OCI-LY7 (cell line): Measurements from ENCODE around the gene SAA4. TPM values are rescaled to one million over a fixed set of nuclear protein-coding genes. Genes with fewer than 3 reads are reported as not detected.

Experiments
- BruUV-seq: library from RNA; stranded (reverse); fragments of 400-500 nt; replicated peaks from 2 replicates; lab custom pipeline; 2021; lab: Mats Ljungman, UMichigan
- CTCF ChIA-PET: fragments of 300-600 bp; sonication (Branson Sonifier 250); formaldehyde crosslinking; loops from one replicate; lab custom pipeline; 2022; ENCODE audit warnings: antibody characterized with exemption; ENCODE audit not compliant: unreplicated experiment; lab: Charles Lee
- POLR2A ChIA-PET: fragments of 300-600 bp; sonication (Branson Sonifier 250); formaldehyde crosslinking; loops from one replicate; lab custom pipeline; 2022; ENCODE audit warnings: antibody characterized with exemption; lab: Charles Lee
- DNase-seq: peaks from one replicate; pipeline ENCODE4 v3.0.0-alpha.2; 2015; ENCODE audit warnings: low spot score
- H2AFZ ChIP-seq: fragments of 200-600 bp; sonication (generic), shearing (Covaris generic); 2 replicates; pipeline ENCODE4 v1.6.1; 2014; ENCODE audit warnings: mild to moderate bottlenecking, antibody characterized with exemption, low read length, moderate library complexity
- H3K27ac ChIP-seq: fragments of 200-600 bp; sonication (generic); 2 replicates; pipeline ENCODE4 v1.5.1; 2014; ENCODE audit warnings: mixed run types, low read depth, mild to moderate bottlenecking, moderate library complexity, low read length, inconsistent platforms; ENCODE audit not compliant: poor library complexity, severe bottlenecking
- H3K36me3 ChIP-seq: fragments of 200-600 bp; sonication (generic); 2 replicates; pipeline ENCODE4 v1.6.1; 2014; ENCODE audit warnings: mild to moderate bottlenecking, antibody characterized with exemption, low read length, moderate library complexity, mixed read lengths; ENCODE audit not compliant: insufficient read depth
- H3K4me1 ChIP-seq: fragments of 200-600 bp; sonication (generic); 2 replicates; pipeline ENCODE4 v1.5.1; 2014; ENCODE audit warnings: mild to moderate bottlenecking, low read length; ENCODE audit not compliant: insufficient read depth, poor library complexity, severe bottlenecking
- H3K4me2 ChIP-seq: fragments of 200-600 bp; sonication (generic); 2 replicates; pipeline ENCODE4 v1.6.1; 2014; ENCODE audit warnings: mild to moderate bottlenecking, low read length
- H3K4me3 ChIP-seq: fragments of 200-600 bp; sonication (generic); 2 replicates; pipeline ENCODE4 v1.5.1; 2014; ENCODE audit warnings: mild to moderate bottlenecking, low read depth, low read length; ENCODE audit not compliant: poor library complexity, severe bottlenecking
- H3K79me2 ChIP-seq: fragments of 200-600 bp; sonication (generic); 2 replicates; pipeline ENCODE4 v1.6.1; 2016; ENCODE audit warnings: low read depth, mild to moderate bottlenecking, low read length, moderate library complexity, mixed read lengths; ENCODE audit not compliant: insufficient read depth
- H3K9me2 ChIP-seq: fragments of 200-600 bp; sonication (generic); 2 replicates; pipeline ENCODE4 v1.6.1; 2016; ENCODE audit warnings: mild to moderate bottlenecking, low read length, mixed read lengths; ENCODE audit not compliant: insufficient read depth
- H3K9me3 ChIP-seq: fragments of 200-600 bp; sonication (generic); 2 replicates; pipeline ENCODE4 v1.6.1; 2014; ENCODE audit warnings: mild to moderate bottlenecking, mixed run types, low read length, mixed read lengths
- H4K20me1 ChIP-seq: fragments of 200-600 bp; sonication (generic); 2 replicates; pipeline ENCODE4 v1.6.1; 2014; ENCODE audit warnings: mild to moderate bottlenecking, antibody characterized with exemption, low read length, moderate library complexity, mixed read lengths; ENCODE audit not compliant: insufficient read depth
- EZH2phosphoT487 ChIP-seq: fragments of 200-600 bp; sonication (generic); IDR thresholded peaks from 2 replicates; pipeline ENCODE4 v1.6.1; 2018; ENCODE audit warnings: low read depth, borderline replicate concordance, mild to moderate bottlenecking, mixed run types, antibody characterized with exemption, low read length, moderate library complexity, mixed read lengths
- intact Hi-C: fragments of 100-400 bp; cut with micrococcal nuclease; formaldehyde crosslinking; loops from one replicate; pipeline ENCODE4 v1.10.0; 2022; ENCODE audit not compliant: unreplicated experiment
- small RNA-seq: library from RNA; depleted of rRNA; stranded (forward); fragments of <200 nt; gene quantifications from one replicate; pipeline ENCODE3, GENCODE V24; 2014
- total RNA-seq, 2 experiments: library from RNA; depleted of rRNA in 1 of 2; stranded (reverse); fragments of >200 nt in 1 of 2; shearing (Covaris generic) in 1 of 2; gene quantifications; 2 replicates each; pipeline ENCODE4 v1.2.3, GENCODE V29; 2014 to 2022
- TF ChIP-seq, protein P1 (sequence below): fragments of 200-600 bp; sonication (generic); conservative IDR thresholded peaks from 2 replicates; pipeline ENCODE4 v1.5.1; 2014; ENCODE audit warnings: mild to moderate bottlenecking, antibody characterized with exemption, low read length, moderate library complexity, mixed read lengths

SAA4 gene
- total RNA-seq, 2 experiments from 2014 or later: not detected

DNA sequence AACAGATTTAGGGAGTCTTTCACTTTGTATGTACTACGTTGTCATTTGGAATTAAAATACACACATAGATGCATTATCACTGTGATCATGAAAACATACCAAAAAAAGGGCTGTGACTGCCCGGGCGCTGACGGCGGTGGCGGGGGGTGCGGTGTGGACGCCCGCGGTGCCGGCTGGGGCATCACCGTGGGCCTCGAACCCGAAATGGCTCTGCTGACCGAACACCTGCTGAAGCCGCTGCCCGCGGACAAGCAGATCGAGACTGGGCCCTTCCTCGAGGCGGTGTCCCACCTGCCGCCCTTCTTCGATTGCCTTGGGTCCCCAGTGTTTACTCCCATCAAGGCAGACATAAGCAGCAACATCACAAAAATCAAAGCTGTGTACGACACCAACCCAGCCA is 47.8 kb downstream of the SAA4 start:
- BruUV-seq: no TSS peak
- CTCF ChIA-PET: no interaction called here
- no peaks in the 10 kb centered on the region for H3K9me3 ChIP-seq

More for the DNA sequence above, 47.8 kb downstream of the SAA4 start:
- no peaks in the 10 kb centered on the region for H3K79me2 ChIP-seq
- TF ChIP-seq, protein P1, sequence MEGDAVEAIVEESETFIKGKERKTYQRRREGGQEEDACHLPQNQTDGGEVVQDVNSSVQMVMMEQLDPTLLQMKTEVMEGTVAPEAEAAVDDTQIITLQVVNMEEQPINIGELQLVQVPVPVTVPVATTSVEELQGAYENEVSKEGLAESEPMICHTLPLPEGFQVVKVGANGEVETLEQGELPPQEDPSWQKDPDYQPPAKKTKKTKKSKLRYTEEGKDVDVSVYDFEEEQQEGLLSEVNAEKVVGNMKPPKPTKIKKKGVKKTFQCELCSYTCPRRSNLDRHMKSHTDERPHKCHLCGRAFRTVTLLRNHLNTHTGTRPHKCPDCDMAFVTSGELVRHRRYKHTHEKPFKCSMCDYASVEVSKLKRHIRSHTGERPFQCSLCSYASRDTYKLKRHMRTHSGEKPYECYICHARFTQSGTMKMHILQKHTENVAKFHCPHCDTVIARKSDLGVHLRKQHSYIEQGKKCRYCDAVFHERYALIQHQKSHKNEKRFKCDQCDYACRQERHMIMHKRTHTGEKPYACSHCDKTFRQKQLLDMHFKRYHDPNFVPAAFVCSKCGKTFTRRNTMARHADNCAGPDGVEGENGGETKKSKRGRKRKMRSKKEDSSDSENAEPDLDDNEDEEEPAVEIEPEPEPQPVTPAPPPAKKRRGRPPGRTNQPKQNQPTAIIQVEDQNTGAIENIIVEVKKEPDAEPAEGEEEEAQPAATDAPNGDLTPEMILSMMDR: no peak
- no peak for TF ChIP-seq EZH2phosphoT487
- peaks cover 7% of the 10 kb centered on the region for H3K4me1 ChIP-seq
- intact Hi-C loops: no loop called here
- H3K27ac ChIP-seq: no peak overlapping the region
- H2AFZ ChIP-seq: no peak overlapping the region
- no peak overlapping the region for H3K4me2 ChIP-seq
- POLR2A ChIA-PET: interaction anchor here (0.6 to 0.8 kb wide), 3 partner anchors 9 to 171 kb away, joined by 3 to 4 read pairs (median 3); no protein-coding TSS in a partner anchor
- no peaks in the 10 kb centered on the region for H3K9me2 ChIP-seq
- DNase-seq: no peak
- no peak overlapping the region for H3K4me3 ChIP-seq
- H4K20me1 ChIP-seq: no peaks in the 10 kb centered on the region
- no peaks in the 10 kb centered on the region for H3K36me3 ChIP-seq

Small RNAs within 50 kb of the gene (small RNA-seq; reads per million reads assigned to genes)
- gene RNA5SP333: not detected
- not detected for gene RNA5SP334

Other genes starting within 250 kb of the SAA4 start
- 35.4 and 47.1 TPM in 2 replicates for gene SERGEF, start 223.8 kb downstream of the SAA4 start, total RNA-seq (2014; rRNA removed; shearing (Covaris generic))
- gene SERGEF, start 223.8 kb downstream of the SAA4 start, total RNA-seq (2022): 42.2 and 43.8 TPM in 2 replicates
- gene TPH1, start 190.5 kb downstream of the SAA4 start, total RNA-seq (2014; rRNA removed; shearing (Covaris generic)): 0.19 and 0.44 TPM in 2 replicates
- 0.23 and 0.39 TPM in 2 replicates for gene TPH1, start 190.5 kb downstream of the SAA4 start, total RNA-seq (2022)
- 32.2 and 40.0 TPM in 2 replicates for gene SAAL1, start 130.7 kb downstream of the SAA4 start, total RNA-seq (2014; rRNA removed; shearing (Covaris generic))
- 46.4 and 52.3 TPM in 2 replicates for gene SAAL1, start 130.7 kb downstream of the SAA4 start, total RNA-seq (2022)
- not detected in 2 replicates for gene MRGPRX3, start 104.2 kb downstream of the SAA4 start, total RNA-seq (2014; rRNA removed; shearing (Covaris generic))
- gene MRGPRX3, start 104.2 kb downstream of the SAA4 start, total RNA-seq (2022): not detected in 2 replicates
- not detected in 2 replicates for gene MRGPRX4, start 64.0 kb downstream of the SAA4 start, total RNA-seq (2014; rRNA removed; shearing (Covaris generic))
- not detected in 2 replicates for gene MRGPRX4, start 64.0 kb downstream of the SAA4 start, total RNA-seq (2022)
- not detected in 2 replicates for gene SAA2, start 11.9 kb upstream of the SAA4 start, total RNA-seq (2014; rRNA removed; shearing (Covaris generic))
- gene SAA2, start 11.9 kb upstream of the SAA4 start, total RNA-seq (2022): not detected in 2 replicates
- gene SAA1, start 29.5 kb upstream of the SAA4 start, total RNA-seq (2014; rRNA removed; shearing (Covaris generic)): not detected in 2 replicates
- not detected in 2 replicates for gene SAA1, start 29.5 kb upstream of the SAA4 start, total RNA-seq (2022)
- gene HPS5, start 85.3 kb upstream of the SAA4 start, total RNA-seq (2014; rRNA removed; shearing (Covaris generic)): 23.0 and 31.1 TPM in 2 replicates
- 25.4 and 29.9 TPM in 2 replicates for gene HPS5, start 85.3 kb upstream of the SAA4 start, total RNA-seq (2022)
- gene GTF2H1, start 85.8 kb upstream of the SAA4 start, total RNA-seq (2014; rRNA removed; shearing (Covaris generic)): 48.0 and 53.1 TPM in 2 replicates
- 58.0 and 62.1 TPM in 2 replicates for gene GTF2H1, start 85.8 kb upstream of the SAA4 start, total RNA-seq (2022)
- gene LDHA, start 157.8 kb upstream of the SAA4 start, total RNA-seq (2014; rRNA removed; shearing (Covaris generic)): 398 and 399 TPM in 2 replicates
- 700 and 1,156 TPM in 2 replicates for gene LDHA, start 157.8 kb upstream of the SAA4 start, total RNA-seq (2022)
- not detected in 2 replicates for gene LDHC, start 175.5 kb upstream of the SAA4 start, total RNA-seq (2014; rRNA removed; shearing (Covaris generic))
- gene LDHC, start 175.5 kb upstream of the SAA4 start, total RNA-seq (2022): not detected in 2 replicates
- gene LDHAL6A, start 219.1 kb upstream of the SAA4 start, total RNA-seq (2014; rRNA removed; shearing (Covaris generic)): not detected in 2 replicates
- not detected in 2 replicates for gene LDHAL6A, start 219.1 kb upstream of the SAA4 start, total RNA-seq (2022)